ENCODE measurements around the gene SPRED2.

GRCh38 chr2:65409045-65409444, 23.4 kb downstream of the SPRED2 start:
- TF ChIP-seq CTCF (IDR thresholded peaks at IDR 0.05; ENCODE audit: low read depth, low read length) (no peak), EZH2phosphoT487 (IDR thresholded peaks at IDR 0.05; ENCODE audit: low read depth) (no peak)
